ENCODE measurements around the gene ARHGAP11A.

Gene ARHGAP11A

DNA sequence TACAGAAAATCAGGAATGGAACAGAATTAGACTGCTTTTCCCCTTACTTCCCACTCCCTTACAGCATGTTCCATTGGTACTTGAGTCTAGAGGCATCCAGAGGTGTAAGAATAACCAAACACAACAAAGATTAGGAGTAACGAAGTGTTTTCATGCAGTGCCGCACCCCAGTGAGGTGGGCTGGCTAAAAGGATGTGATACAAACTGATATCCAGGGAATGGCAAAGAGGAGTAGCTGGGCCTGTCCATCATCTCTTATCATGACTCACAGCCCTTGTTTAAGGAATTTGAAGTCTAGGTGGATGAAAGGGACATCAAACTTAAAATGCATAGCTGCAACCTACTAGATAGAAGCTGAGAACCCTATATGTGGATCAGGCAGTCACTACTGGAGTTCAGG is 42.6 kb downstream of the ARHGAP11A start:
- H3K4me3 ChIP-seq (ENCODE audit: low read depth, low read length), result no peak overlapping the region
- H3K9ac ChIP-seq, result no peak overlapping the region
- TF ChIP-seq, protein P1, sequence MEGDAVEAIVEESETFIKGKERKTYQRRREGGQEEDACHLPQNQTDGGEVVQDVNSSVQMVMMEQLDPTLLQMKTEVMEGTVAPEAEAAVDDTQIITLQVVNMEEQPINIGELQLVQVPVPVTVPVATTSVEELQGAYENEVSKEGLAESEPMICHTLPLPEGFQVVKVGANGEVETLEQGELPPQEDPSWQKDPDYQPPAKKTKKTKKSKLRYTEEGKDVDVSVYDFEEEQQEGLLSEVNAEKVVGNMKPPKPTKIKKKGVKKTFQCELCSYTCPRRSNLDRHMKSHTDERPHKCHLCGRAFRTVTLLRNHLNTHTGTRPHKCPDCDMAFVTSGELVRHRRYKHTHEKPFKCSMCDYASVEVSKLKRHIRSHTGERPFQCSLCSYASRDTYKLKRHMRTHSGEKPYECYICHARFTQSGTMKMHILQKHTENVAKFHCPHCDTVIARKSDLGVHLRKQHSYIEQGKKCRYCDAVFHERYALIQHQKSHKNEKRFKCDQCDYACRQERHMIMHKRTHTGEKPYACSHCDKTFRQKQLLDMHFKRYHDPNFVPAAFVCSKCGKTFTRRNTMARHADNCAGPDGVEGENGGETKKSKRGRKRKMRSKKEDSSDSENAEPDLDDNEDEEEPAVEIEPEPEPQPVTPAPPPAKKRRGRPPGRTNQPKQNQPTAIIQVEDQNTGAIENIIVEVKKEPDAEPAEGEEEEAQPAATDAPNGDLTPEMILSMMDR (IDR thresholded peaks at IDR 0.05), result no peak
- H3K27me3 ChIP-seq (ENCODE audit: control insufficient read depth, insufficient read depth, low read length), result no peaks in the 10 kb centered on the region
- no peak overlapping the region for H3K27ac ChIP-seq
- no peak overlapping the region for H2AFZ ChIP-seq
- H3K4me1 ChIP-seq, result peaks cover 19% of the 10 kb centered on the region
- no peaks in the 10 kb centered on the region for H3K9me3 ChIP-seq (ENCODE audit: control insufficient read depth, low read length)
- no peaks in the 10 kb centered on the region for H3K36me3 ChIP-seq (ENCODE audit: control insufficient read depth, insufficient read depth, low read length)
- H3K4me2 ChIP-seq (ENCODE audit: low read length), result no peak overlapping the region
- H3K79me2 ChIP-seq, result no peaks in the 10 kb centered on the region

GRCh38 chr15:32659340-32660155 is 44.2 kb downstream of the ARHGAP11A start:
- no peak overlapping the region for H3K9ac ChIP-seq
- no peak overlapping the region for H3K4me2 ChIP-seq (ENCODE audit: low read length)
- TF ChIP-seq, protein P1 (IDR thresholded peaks at IDR 0.05), result no peak
- no peaks in the 10 kb centered on the region for H3K36me3 ChIP-seq (ENCODE audit: control insufficient read depth, insufficient read depth, low read length)
- H3K4me3 ChIP-seq (ENCODE audit: low read depth, low read length), result no peak overlapping the region
- H3K79me2 ChIP-seq, result peaks cover 6% of the 10 kb centered on the region
- H3K4me1 ChIP-seq, result peaks cover 19% of the 10 kb centered on the region
- peak overlapping the region; percentile 79 for H3K27ac ChIP-seq
- H3K9me3 ChIP-seq (ENCODE audit: control insufficient read depth, low read length), result no peaks in the 10 kb centered on the region
- peak overlapping the region; percentile 20 for H2AFZ ChIP-seq
- H3K27me3 ChIP-seq (ENCODE audit: control insufficient read depth, insufficient read depth, low read length), result no peaks in the 10 kb centered on the region

GRCh38 chr15:32663671-32664070 is 48.4 kb downstream of the ARHGAP11A start:
- H3K4me2 ChIP-seq (ENCODE audit: low read length), result no peak overlapping the region
- H3K9me3 ChIP-seq (ENCODE audit: control insufficient read depth, low read length), result no peaks in the 10 kb centered on the region
- TF ChIP-seq, protein P1 (IDR thresholded peaks at IDR 0.05), result no peak
- H3K27me3 ChIP-seq (ENCODE audit: control insufficient read depth, insufficient read depth, low read length), result no peaks in the 10 kb centered on the region
- no peak overlapping the region for H3K27ac ChIP-seq
- no peak overlapping the region for H2AFZ ChIP-seq
- no peaks in the 10 kb centered on the region for H3K36me3 ChIP-seq (ENCODE audit: control insufficient read depth, insufficient read depth, low read length)
- peaks cover 13% of the 10 kb centered on the region for H3K4me1 ChIP-seq
- H3K4me3 ChIP-seq (ENCODE audit: low read depth, low read length), result no peak overlapping the region
- H3K9ac ChIP-seq, result no peak overlapping the region
- H3K79me2 ChIP-seq, result peaks cover 6% of the 10 kb centered on the region

DNA sequence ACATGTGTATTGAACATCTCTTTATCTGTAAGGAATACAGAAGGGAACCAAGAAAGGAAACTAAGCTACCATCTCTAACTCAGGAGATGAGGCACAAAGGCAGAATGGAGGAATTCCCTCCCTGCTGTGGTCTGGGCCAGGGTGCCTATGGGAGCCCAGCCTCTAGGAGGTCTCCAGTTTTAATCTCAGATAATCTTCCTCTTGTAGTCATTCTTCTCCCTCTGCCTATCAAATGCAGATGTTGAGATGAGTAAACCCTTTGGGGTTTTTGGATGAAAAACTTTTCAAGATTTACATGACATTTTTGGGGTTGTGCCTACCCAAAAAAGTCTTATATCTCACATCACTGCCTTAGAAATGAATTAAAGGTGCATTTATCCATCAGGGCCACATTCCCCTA is 49.5 kb downstream of the ARHGAP11A start:
- Histone ChIP-seq H3K36me3 (ENCODE audit: control insufficient read depth, insufficient read depth, low read length) (no peaks in the 10 kb centered on the region), H2AFZ (no peak overlapping the region), H3K27ac (no peak overlapping the region), H3K9ac (no peak overlapping the region), H3K4me1 (peaks cover 7% of the 10 kb centered on the region), H3K79me2 (peaks cover 6% of the 10 kb centered on the region), H3K4me3 (ENCODE audit: low read depth, low read length) (no peak overlapping the region), H3K27me3 (ENCODE audit: control insufficient read depth, insufficient read depth, low read length) (no peaks in the 10 kb centered on the region), H3K4me2 (ENCODE audit: low read length) (no peak overlapping the region), H3K9me3 (ENCODE audit: control insufficient read depth, low read length) (no peaks in the 10 kb centered on the region)
- TF ChIP-seq, protein P1 (IDR thresholded peaks at IDR 0.05), result no peak

GRCh38 chr15:32667321-32667720 is 52.0 kb downstream of the ARHGAP11A start:
- Histone ChIP-seq H3K27ac (no peak overlapping the region), H3K27me3 (ENCODE audit: control insufficient read depth, insufficient read depth, low read length) (no peaks in the 10 kb centered on the region), H2AFZ (no peak overlapping the region), H3K9ac (no peak overlapping the region), H3K9me3 (ENCODE audit: control insufficient read depth, low read length) (no peaks in the 10 kb centered on the region), H3K4me1 (no peaks in the 10 kb centered on the region), H3K4me2 (ENCODE audit: low read length) (no peak overlapping the region), H3K4me3 (ENCODE audit: low read depth, low read length) (no peak overlapping the region), H3K36me3 (ENCODE audit: control insufficient read depth, insufficient read depth, low read length) (no peaks in the 10 kb centered on the region), H3K79me2 (peaks cover 6% of the 10 kb centered on the region)
- TF ChIP-seq, protein P1 (IDR thresholded peaks at IDR 0.05), result no peak

All from parathyroid adenoma (tissue), 2 donors.